Measurements from ENCODE around the gene NAV2. TPM values are rescaled to one million over a fixed set of nuclear protein-coding genes. Genes with fewer than 3 reads are reported as not detected.

NAV2 gene
- total and polyA plus RNA-seq, 10 donors = 0.46 to 11.6 (median 4.1) TPM

DNA sequence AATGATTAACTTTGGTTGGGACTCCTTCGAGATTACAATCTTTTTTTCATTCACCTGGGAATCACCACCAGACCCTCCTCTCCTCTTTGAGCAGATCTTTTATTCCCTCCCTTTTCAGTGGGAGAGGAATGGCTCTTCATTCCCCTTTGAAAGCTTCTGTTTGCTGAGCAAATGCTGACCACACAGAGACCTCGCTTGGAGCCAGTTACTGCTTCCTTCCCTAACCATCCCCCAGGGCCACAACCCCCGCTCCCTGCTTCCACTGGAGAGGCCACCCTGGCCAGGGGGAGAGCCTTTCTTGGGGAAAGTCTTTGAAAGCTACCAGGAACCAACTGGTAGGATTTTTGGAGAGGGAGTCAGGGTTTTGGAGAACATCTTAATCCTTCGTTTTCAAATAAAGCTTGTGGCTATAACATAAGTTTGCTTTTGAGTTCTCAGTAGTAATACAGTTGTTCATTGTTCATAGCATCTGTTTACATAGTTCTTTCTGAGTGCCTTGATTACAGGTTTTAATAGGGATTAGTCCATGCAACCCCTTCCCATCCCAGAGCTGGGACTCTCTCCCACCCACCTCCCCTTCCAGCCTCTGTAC is 309.2 kb downstream of the NAV2 start:
- Histone ChIP-seq H3K9me3 (no peaks in the 10 kb centered on the region), H3K27me3 (replicated peaks in 1 of 7) (no peaks in the 10 kb centered on the region), H3K27ac (no peak overlapping the region), H3K4me3 (no peak overlapping the region), H3K4me1 (no peaks in the 10 kb centered on the region), H3K36me3 (no peaks in the 10 kb centered on the region)
- TF ChIP-seq POLR2AphosphoS5 (IDR thresholded peaks at IDR 0.05) (no peak), POLR2A (IDR thresholded peaks at IDR 0.05) (no peak), CTCF (IDR thresholded peaks at IDR 0.05 in 8 of 11, conservative IDR thresholded peaks at IDR 0.05 in 3 of 11) (no peak)
- no peak for DNase-seq
- intact Hi-C loops (cut with DNase I; ENCODE audit: low total_unique reads) = no loop called here
- WGBS, 5 donors = 63 to 79% (median 67%) methylated on average over 4 of the region's 4 CpGs

- no peaks in the 10 kb centered on the region for H3K36me3 ChIP-seq
- no peaks in the 10 kb centered on the region for H3K4me1 ChIP-seq
- H3K4me3 ChIP-seq = no peak overlapping the region
- WGBS, 5 donors = 63 to 78% (median 70%) methylated on average over 10 of the region's 10 CpGs
- no peaks in the 10 kb centered on the region for H3K9me3 ChIP-seq
- H3K27ac ChIP-seq = no peak overlapping the region
- H3K27me3 ChIP-seq (replicated peaks in 1 of 7) = no peaks in the 10 kb centered on the region
- intact Hi-C loops (cut with DNase I; ENCODE audit: low total_unique reads) = no loop called here
- TF ChIP-seq CTCF (IDR thresholded peaks at IDR 0.05 in 8 of 11, conservative IDR thresholded peaks at IDR 0.05 in 3 of 11) (no peak), POLR2A (IDR thresholded peaks at IDR 0.05) (no peak), POLR2AphosphoS5 (IDR thresholded peaks at IDR 0.05) (no peak)
- DNase-seq = no peak
Measured at GRCh38 chr11:20022363-20023081, 309.9 kb downstream of the NAV2 start.

GRCh38 chr11:20023082-20023426 is 310.4 kb downstream of the NAV2 start:
- TF ChIP-seq CTCF (IDR thresholded peaks at IDR 0.05 in 8 of 11, conservative IDR thresholded peaks at IDR 0.05 in 3 of 11) (no peak), POLR2AphosphoS5 (IDR thresholded peaks at IDR 0.05) (no peak), POLR2A (IDR thresholded peaks at IDR 0.05) (no peak)
- WGBS, 5 donors = 76 to 83% (median 80%) methylated on average over 5 to 6 of the region's 6 CpGs
- Histone ChIP-seq H3K4me3 (no peak overlapping the region), H3K27me3 (replicated peaks in 1 of 7) (no peaks in the 10 kb centered on the region), H3K4me1 (no peaks in the 10 kb centered on the region), H3K27ac (no peak overlapping the region), H3K36me3 (no peaks in the 10 kb centered on the region), H3K9me3 (no peaks in the 10 kb centered on the region)
- DNase-seq = no peak
- intact Hi-C loops (cut with DNase I; ENCODE audit: low total_unique reads) = no loop called here

DNA sequence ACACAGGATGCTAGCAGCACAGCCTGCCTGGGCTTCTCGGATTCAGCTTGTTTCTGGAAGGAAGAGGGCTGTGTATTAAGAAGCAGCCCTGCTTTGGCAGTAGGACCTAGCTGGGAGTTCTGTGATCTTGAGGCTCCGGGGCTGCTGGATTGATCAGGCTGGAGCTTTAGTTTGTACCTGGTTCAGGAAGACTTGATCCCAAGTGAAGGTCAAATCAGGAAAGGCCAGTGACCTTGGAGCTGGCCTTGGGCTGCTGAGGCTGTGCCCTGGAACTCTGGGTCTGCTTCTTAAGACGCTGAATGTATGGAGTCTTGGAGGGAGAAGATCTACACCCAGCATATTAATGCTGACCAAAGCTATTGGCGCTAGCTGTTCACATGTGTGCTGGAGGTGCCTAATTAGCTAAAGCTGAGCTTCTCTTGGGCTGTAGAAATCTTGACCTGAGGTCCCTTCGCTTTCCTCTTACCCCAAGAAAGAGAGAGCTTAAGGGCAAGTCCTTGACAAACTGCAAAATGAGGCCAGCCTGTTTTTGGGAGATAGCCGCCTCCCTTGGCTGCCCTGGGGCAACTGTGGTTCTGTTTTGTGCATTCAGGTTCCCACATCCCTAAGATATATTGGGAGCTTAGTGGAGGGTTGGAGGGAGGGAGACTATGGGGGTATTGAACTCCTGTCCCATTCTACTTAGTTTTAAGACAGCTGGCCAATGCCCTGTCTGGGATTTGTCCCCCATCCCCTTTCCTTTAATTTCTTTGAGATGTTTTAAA is 311.7 kb downstream of the NAV2 start:
- Histone ChIP-seq H3K27me3 (replicated peaks in 1 of 7) (no peaks in the 10 kb centered on the region), H3K4me3 (no peak overlapping the region), H3K27ac (no peak overlapping the region), H3K4me1 (no peaks in the 10 kb centered on the region), H3K36me3 (no peaks in the 10 kb centered on the region), H3K9me3 (no peaks in the 10 kb centered on the region)
- no peak for TF ChIP-seq CTCF (IDR thresholded peaks at IDR 0.05 in 8 of 11, conservative IDR thresholded peaks at IDR 0.05 in 3 of 11)
- TF ChIP-seq POLR2AphosphoS5 (IDR thresholded peaks at IDR 0.05) = no peak
- TF ChIP-seq POLR2A (IDR thresholded peaks at IDR 0.05) = no peak
- no peak for DNase-seq
- intact Hi-C loops (cut with DNase I; ENCODE audit: low total_unique reads) = no loop called here
- WGBS, 5 donors = 73 to 90% (median 86%) methylated on average over 6 of the region's 6 CpGs
